GDM1 (cell line): ENCODE measurements around the gene PRMT1.

Source experiments
- DNase-seq: peaks from one replicate; lab custom pipeline; 2025; lab: John Stamatoyannopoulos, UW

Gene PRMT1

GRCh38 chr19:49727217-49728030 is 50.4 kb downstream of the PRMT1 start:
- no peak for DNase-seq

DNA sequence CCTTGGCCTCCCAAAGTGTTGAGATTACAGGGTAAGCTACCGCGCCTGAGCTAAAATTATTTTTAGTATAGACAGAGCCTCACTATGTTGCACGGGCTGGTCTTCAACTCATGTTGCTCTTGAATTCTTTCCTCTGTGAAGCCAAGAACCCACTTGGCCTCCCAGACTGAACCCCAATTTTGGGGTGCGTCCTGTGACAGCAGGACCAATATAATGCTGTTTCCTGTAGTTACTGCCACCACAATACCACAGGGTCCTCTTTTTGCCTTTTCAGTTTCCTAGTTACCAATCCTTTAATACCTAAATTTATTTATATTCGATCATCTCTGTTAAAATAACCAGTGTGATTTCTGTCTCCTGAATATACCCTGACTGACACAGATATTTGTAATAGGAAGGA is 53.1 kb downstream of the PRMT1 start:
- DNase-seq = no peak
